Epithelial cell of esophagus (primary cell): ENCODE measurements around the gene ZFP69.
A peak's percentile ranks its signal among the peaks of the same experiment; 100 is the strongest.
"Not testable (repeated sequence)": the region's sequence is repeated elsewhere in the genome, so short reads cannot be mapped to it uniquely, and the experiment has no call there.

Experiments
- DNase-seq: peaks from one replicate; pipeline ENCODE4 v3.0.0; 2010; ENCODE audit warnings: low read depth
- H3K4me3 ChIP-seq: 2 replicates; pipeline ENCODE4 v1.5.1; 2011; ENCODE audit warnings: mild to moderate bottlenecking, low read length, control low read depth
- TF ChIP-seq, protein P1 (sequence below): IDR thresholded peaks from 2 replicates; pipeline ENCODE4 v1.5.1; 2011; ENCODE audit warnings: low read depth, mild to moderate bottlenecking, low read length, control low read depth, inconsistent platforms; ENCODE audit not compliant: insufficient read depth; ENCODE audit errors: missing control alignments

The ZFP69 gene

DNA sequence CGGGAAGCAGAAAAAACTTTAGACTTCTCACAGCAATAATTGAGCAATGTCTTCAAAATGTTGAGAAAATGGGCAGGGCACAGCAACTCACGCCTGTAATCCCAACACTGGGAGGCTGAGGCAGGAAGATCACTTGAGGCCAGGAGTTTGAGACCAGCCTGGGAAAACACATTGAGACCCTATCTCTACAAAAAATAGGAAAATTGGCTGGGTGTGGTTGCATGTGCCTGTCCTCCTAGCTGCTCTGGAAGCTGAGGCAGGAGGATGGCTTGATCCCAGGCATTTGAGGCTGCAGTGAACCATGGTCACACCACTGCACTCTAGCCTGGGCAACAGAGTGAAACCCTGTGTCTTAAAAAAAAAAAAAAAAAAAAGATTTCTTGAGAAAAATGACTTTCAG lies 7.8 kb upstream of the ZFP69 start:
- DNase-seq, result no peak
- TF ChIP-seq, protein P1, sequence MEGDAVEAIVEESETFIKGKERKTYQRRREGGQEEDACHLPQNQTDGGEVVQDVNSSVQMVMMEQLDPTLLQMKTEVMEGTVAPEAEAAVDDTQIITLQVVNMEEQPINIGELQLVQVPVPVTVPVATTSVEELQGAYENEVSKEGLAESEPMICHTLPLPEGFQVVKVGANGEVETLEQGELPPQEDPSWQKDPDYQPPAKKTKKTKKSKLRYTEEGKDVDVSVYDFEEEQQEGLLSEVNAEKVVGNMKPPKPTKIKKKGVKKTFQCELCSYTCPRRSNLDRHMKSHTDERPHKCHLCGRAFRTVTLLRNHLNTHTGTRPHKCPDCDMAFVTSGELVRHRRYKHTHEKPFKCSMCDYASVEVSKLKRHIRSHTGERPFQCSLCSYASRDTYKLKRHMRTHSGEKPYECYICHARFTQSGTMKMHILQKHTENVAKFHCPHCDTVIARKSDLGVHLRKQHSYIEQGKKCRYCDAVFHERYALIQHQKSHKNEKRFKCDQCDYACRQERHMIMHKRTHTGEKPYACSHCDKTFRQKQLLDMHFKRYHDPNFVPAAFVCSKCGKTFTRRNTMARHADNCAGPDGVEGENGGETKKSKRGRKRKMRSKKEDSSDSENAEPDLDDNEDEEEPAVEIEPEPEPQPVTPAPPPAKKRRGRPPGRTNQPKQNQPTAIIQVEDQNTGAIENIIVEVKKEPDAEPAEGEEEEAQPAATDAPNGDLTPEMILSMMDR, result no peak

DNA sequence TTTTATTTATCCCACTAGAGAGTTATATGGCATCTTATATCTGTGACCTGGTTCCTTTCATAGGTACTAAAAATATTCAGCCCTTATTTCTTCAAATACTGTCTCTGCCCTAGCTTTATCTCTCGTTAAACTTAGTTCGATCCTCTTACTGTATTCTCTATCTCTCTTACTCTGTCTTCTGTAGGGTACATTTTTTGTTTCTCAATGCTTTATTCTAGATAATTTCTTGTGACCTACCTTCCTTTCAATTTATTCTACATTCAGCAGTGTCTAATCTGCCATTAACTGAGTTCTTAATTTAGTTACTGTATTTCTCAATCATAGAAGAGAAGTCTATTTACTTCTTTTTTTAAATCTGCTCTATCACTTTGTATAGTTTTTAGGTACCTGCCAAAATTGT lies 1.8 kb upstream of the ZFP69 start:
- DNase-seq, result no peak
- H3K4me3 ChIP-seq, result no peak overlapping the region
- TF ChIP-seq, protein P1, result no peak

More for the DNA sequence above, 7.8 kb upstream of the ZFP69 start:
- H3K4me3 ChIP-seq, result no peak overlapping the region

DNA sequence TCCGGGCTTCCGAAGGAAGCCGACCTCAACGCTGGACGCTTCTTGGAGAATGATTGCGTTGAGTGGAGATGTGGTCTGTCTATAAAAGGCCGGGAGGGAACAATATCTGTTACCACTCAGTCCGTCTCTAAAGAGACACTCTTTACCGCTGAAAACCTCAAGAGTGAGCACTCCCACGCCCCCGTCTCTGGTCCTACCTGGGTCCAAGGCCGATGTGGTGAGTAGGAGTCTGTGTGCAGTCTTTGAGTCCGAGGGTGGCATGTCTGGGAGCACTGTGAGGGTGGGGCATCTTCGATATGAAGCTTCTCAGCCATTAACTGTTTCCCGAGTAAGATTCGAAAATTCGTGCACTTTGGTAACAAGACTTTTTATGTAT lies 576 bp downstream of the ZFP69 start:
- DNase-seq, result peak; percentile 21
- TF ChIP-seq, protein P1, result no peak
- peak overlapping the region; percentile 73 for H3K4me3 ChIP-seq

DNA sequence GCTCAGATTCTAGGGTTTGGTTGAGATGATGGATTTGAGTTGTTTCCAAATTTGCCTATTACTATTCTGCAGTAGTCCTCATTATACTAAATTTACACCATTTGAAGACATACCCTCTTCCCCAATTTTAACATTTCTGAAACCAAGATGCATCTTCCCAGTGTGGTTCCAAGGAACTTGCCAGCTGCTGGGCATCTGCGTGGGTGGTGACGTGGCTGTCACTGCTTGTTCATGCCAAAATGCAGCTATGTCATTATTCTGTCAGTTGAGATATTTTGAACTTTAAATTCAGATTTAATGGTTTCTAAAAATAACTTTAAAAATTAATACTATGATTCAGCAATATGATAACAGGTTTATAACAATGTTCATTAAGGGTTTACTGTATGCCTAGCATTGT lies 1.2 kb downstream of the ZFP69 start:
- no peak for DNase-seq
- peak overlapping the region; percentile 73 for H3K4me3 ChIP-seq
- TF ChIP-seq, protein P1, result no peak

DNA sequence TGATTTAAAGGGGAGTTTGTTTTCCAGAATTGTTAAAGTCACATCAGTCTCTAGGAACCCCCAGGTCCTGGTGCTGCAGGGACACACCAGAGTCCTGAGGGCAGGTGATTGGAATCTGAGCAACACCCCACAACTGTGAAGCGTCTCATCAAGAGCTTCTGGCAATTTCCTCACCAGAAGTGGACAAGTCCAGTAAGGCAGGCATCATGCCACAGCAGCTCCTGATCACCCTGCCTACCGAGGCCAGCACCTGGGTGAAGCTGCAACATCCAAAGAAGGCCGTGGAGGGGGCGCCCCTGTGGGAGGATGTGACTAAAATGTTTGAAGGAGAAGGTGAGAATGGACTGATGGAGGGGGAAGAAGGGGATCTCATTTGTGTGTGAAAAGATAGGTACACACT lies 2.1 kb downstream of the ZFP69 start:
- TF ChIP-seq, protein P1, result no peak
- H3K4me3 ChIP-seq, result no peak overlapping the region
- no peak for DNase-seq

DNA sequence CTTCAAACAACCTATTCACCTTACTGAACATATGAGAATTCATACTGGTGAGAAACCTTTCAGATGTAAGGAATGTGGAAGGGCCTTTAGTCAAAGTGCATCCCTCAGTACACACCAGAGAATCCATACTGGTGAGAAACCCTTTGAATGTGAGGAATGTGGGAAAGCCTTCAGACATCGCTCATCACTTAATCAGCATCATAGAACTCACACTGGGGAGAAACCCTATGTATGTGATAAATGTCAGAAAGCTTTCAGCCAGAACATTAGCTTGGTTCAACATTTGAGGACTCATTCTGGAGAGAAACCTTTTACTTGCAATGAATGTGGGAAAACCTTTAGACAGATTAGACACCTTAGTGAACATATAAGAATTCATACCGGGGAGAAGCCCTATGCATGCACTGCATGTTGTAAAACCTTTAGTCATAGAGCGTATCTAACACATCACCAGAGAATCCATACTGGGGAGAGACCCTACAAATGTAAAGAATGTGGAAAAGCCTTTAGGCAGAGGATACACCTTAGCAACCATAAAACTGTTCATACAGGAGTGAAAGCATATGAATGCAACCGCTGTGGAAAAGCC lies 18.3 kb downstream of the ZFP69 start:
- no peak for DNase-seq
- TF ChIP-seq, protein P1, result no peak
- H3K4me3 ChIP-seq, result no peak overlapping the region

DNA sequence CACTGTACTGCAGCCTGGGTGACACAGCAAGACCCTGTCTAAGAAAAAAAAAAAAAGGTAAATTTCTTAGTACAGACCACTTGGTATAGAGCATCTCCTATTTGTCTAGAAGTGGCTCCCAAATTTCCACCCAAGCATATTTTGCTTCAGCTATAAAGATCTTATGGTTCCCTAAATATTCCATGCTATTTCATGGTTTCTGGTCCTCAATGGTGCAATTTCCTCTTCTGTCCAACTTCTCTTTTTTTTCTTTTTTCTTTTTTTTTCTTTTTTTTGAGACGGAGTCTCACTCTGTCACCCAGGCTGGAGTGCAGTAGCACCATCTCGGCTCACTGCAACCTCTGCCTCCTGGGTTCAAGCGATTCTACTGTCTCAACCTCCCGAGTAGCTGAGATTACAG lies 25.6 kb downstream of the ZFP69 start:
- not testable (repeated sequence) for H3K4me3 ChIP-seq, DNase-seq

DNA sequence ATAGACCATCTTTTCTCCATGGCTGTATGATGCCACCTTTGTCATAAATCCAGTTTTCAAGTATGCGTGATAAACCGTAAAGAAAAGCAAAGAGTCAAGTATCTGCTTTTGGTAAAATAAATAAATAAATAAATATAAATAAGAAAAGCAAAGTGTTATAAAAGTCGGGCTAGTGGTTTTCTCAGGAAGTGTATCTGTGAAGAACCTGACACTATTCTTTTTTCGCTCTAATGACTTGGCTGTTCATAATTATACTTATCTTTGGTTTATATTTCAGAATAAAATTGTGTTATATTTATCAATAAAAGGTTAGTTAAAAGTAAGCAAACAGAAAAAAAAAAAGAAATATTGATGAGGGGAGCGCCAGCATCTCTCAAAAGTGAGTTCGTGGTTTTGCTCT lies 30.9 kb downstream of the ZFP69 start:
- peak overlapping the region; percentile 79 for H3K4me3 ChIP-seq
- TF ChIP-seq, protein P1, result no peak
- DNase-seq, result no peak
